GM21737 (cell line): ENCODE measurements around the gene C12orf76.
"Not testable (repeated sequence)": the region's sequence is repeated elsewhere in the genome, so short reads cannot be mapped to it uniquely, and the experiment has no call there.

ENCODE experiments used
- ATAC-seq: cut with Tn5 transposase; IDR thresholded peaks from one replicate; pipeline ENCODE4 v1.9.1; 2021; ENCODE audit warnings: mild to moderate bottlenecking, moderate library complexity; ENCODE audit not compliant: unreplicated experiment

Gene C12orf76

DNA sequence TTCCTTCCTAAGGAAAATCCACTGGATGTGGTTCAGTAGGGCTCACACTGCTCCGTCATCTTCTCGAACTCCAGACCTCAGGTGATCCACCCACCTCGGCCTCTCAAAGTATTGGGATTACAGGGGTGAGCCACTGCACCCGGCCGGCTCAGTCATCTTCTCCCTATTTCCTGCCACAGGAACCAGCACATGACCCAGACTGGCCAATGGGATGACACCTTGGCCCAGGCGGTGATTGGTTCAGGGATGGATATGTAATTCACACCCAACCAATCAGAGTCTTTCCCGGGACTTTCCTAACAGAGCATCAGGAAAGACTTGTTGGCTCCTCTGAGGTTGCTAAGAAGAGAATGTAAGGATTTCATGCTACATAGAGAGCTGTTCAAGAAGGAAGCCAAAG, 19.2 kb upstream of the C12orf76 start:
- no peak for ATAC-seq

DNA sequence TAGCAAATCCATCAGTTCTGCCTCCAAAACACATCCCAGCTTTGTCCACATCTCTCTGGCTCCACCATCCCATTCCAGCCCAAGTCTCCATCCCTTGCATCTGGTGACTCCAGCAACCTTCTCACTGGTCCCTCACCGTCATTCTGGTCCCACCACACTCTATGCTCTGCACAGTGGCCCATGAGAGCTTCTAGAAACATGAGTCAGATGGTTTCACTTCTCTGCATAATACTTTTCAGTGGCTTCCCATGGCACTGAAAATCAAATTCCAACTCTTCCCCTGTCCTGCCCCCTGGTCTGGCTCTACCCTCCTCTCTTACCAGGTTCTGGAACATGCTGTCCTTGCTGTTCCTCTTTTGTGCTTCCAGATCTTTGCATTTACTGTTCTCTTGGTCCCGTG, 17.2 kb upstream of the C12orf76 start:
- ATAC-seq = no peak

DNA sequence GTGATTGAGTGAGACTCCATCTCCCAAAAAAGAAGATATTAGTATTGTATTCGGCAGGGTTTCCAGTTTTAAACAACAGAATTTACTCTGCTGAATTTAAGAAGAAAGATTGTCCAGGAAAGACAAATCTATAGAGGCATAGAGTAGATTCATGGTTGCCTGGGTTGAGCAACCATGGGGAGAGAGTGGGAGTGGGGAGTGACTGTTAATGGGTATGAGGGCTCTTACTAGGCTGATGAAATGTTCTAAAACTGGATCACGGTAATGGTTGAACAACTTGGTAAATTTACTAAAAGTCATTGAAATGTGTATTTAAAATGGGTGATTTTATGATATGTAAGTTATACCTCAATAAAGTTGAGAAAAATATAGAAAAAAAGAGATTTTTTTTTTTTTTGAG, 13.9 kb upstream of the C12orf76 start:
- no peak for ATAC-seq

GRCh38 chr12:110059651-110060000, 11.3 kb upstream of the C12orf76 start:
- ATAC-seq = no peak

DNA sequence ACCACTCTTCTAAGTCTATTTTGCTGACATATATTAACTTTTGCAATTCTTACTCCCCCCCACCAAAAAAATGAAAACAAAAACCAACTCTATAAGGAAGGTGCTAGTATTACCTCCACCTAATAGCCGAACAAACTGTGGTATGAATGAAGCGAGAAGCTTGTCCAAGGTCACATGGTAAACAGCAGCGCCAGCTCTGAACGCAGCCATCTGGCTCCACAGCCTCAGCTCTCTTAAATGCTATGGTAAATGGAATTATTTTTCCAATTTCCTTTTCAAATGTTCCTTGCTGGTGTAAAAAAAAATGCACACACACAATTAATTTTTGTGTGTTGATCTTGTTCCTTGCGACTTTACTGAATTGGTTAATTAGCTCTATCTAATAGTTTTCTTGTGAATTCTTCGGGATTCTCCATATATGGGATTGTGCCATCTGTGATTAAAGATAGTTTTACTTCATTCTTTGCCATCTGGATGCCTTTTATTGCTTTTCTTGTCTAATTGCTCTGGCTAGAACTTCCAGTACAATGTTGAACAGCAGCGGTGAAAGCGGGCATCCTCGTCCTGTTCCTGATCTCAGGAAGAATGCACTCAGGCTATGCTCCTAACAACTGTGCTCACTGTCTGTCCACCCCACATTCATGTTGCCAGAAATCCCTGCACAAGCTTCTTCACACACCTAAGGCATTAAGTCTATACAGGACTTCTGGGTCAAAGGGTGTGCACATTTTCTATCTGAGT, 10.7 kb upstream of the C12orf76 start:
- ATAC-seq = no peak

- not testable (repeated sequence) for ATAC-seq
Observed at GRCh38 chr12:110056643-110057042, 8.3 kb upstream of the C12orf76 start.

DNA sequence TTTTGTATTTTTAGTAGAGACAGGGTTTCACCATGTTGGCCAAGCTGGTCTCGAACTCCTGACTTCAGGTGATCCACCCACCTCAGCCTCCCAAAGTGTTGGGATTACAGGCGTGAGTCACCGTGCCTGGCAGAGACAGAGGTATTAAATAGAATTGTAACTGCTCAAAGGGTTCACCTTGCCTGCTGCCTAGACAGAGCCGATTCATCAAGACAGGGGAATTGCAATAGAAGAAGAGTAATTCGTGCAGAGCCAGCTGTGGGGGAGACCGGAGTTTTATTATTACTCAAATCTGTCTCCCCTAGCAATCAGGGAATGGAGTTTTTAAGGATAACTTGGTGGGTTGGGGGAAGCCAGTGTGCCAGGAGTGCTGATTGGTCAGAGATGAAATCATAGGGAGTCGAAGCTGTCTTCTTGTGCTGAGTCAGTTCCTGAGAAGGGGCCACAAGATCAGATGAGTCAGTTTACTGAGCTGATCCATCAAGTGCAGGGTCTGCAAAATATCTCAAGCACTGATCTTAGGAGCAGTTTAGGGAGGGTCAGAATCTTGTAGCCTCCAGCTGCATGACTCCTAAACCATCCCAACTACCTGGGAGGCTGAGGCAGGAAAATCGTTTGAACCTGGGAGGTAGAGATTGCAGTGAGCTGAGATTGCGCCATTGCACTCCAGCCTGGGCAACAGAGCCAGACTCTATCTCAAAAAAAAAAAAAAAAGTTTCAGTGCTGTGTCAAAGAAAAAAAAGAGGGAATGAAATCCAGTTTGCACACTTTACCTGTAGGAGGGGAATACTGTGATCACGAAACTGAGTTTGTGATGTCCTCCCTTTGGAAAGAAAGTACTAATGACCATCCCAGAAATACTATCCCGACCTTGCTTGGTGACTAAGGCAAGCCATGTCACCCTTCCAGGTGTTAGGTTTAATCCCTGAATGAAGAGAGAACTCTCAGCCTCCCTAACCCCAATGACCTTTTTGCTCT, 7.3 kb upstream of the C12orf76 start:
- not testable (repeated sequence) for ATAC-seq

DNA sequence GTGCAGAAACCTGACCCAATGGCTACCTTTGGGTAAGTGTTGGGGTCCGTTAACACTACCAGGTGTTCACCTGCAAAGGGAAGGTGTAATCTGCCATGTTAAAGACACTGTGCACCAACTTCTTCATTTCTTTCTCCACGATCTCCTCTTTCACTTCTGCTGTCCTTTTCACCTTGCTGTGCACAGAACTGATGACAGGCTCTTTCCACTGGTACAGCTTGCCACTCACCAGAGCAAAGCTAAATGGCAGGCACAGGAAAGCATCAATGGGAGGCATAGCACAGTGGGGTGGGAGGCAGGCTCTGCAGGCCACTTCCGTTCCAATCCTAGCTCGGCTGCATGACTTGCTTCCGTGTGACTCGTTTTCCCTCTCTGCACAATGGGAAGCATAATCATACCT, 2.6 kb upstream of the C12orf76 start:
- ATAC-seq = no peak

- ATAC-seq = not testable (repeated sequence)
Observed at GRCh38 chr12:110049666-110050065, 1.3 kb upstream of the C12orf76 start.

DNA sequence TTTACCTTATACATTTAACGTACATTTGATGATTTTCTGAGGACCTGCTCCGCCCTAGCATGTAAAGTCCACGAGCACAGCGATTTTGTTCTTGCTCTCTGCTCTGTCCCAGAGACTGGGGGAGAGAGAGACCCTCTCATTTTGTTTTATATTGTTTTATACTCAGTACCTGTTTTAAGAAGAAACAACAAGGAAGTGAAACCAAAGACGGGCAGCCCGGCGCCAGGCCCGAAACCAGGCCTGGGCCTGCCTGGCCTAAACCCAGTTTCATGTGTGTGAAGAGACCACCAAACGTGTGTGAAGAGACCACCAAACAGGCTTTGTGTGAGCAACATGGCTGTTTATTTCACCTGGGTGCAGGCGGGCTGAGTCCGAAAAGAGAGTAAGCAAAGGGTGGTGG, 712 bp upstream of the C12orf76 start:
- ATAC-seq = not testable (repeated sequence)

GRCh38 chr12:110047297-110047940, 903 bp downstream of the C12orf76 start:
- no peak for ATAC-seq

DNA sequence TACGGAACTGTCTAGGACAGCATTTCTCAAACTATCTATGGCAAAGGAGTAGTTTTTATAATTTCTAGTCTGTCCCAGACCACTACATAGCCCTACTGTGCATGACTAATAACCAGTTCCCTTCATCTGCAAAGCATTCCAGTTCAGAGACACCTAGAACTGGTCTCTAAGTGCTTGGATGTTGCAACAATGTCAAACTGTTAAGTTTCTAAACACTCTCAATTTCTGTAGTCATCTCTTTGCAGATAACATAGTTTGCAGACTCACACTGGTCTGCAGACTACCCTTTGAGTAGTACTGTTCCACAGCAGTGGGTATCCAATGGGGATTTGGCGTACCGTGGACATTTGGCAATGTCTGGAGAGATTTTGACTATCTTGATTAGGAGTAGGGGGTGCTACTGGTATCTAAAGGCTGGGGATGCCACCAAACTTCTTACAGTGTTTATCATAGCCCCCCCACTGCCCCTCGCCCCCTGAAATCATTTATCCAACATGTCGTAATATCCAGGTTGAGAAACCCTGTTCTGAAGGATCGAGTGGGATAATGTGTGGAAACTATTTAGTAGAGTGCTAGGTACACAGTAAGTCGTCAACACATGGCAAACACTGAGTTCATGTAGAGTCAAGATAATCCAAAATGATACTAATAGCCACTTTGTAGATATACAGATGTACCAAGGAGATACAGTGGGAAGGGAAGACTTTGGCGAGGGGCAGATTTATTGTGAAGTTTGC, 1.7 kb downstream of the C12orf76 start:
- ATAC-seq = no peak

DNA sequence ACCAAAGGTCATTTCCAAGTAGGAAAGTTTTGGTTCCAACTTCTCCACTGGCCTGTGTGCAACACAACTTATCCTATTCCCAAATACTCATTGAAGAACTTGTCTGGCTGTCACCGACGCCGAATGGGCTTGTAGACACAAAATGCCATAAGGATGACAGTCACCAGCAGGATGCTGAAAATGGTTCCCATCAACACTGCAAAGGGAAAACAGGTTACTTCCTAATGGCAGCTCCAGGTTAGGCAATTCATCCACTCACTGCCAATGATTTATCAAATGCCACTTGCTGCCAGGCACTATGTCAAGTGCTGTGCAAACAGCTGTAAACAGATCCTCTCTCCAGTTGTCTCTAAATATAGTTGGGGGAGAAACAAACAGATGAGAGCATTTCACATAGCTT, 6.1 kb downstream of the C12orf76 start:
- ATAC-seq = no peak

GRCh38 chr12:110039085-110039807, 9.1 kb downstream of the C12orf76 start:
- no peak for ATAC-seq

DNA sequence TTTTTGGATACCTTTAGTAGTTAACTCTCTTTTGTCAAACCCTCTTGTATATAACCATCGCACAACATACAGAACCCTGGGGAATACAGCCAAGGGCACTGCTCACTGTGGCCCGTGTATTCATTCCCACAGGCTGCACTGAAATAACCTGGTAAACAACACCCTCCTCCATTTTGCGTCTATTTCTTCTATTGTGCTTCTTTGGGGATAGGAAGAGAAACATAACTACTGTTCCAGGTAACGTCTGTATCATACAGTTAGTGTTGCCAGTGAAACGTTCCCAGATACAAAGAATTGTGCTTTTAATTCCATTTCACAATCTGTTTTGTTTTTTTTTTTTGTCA, 9.6 kb downstream of the C12orf76 start:
- ATAC-seq = no peak

DNA sequence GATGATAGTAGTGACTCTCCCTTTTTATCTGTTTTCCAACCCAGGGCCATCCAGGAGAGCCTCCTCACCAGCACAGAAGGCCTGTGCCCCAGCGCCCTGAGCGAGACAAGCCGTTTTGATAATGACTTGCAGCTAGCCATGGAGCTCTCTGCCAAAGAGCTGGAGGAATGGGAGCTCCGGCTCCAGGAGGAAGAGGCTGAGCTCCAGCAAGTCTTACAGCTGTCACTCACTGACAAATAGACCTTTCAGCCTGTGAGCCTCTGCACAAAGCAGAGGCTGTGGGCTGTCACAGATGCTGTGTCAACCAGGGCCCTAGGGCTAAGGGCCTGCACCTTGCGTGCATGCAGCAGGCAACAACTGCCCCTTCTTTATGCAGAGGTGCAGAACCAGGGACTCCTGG, 11.0 kb downstream of the C12orf76 start:
- ATAC-seq = no peak

DNA sequence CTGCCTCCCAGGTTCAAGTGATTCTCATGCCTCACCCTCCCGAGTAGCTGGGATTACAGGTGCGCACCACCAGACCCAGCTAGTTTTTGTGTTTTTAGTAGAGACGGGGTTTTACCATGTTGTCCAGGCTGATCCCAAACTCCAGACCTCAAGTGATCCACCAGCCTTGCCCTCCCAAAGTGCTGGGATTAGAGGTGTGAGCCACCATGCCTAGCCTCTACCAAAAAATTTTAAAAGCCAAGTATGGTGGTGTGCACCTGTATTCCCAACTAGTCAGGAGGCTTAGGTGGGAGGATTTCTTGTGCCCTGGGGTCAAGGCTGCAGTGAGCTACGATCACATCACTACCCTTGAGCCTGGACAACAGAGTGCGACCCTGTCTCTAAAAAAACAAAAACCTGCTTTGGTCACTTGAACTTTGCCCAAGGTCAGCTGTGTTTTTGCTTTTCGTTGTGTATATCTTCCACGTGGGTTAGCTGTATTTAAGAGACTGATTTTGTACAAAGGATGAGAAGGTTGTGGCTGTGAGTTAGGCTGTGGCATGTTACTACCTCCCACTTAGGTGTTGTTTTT, 12.7 kb downstream of the C12orf76 start:
- ATAC-seq = no peak

DNA sequence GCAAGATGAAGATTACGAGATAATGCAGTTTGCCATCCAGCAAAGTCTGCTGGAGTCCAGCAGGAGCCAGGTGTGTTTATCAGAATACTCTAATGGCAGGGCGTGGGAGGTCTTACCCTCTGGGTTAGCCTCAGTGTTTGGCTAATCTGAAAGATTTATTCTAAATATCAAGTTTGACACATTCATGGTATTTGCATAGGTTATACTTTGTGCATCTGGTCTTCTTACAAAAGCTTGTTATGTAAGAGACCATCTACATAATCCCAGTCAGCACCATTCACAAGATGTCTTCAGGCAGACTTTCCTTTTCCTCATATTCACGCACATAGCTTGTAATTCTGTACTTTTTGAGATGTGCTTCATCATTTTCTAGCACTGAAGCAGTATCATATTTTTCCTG, 14.4 kb downstream of the C12orf76 start:
- no peak for ATAC-seq

- ATAC-seq = no peak
Observed at GRCh38 chr12:110029290-110029815, 19.0 kb downstream of the C12orf76 start.

DNA sequence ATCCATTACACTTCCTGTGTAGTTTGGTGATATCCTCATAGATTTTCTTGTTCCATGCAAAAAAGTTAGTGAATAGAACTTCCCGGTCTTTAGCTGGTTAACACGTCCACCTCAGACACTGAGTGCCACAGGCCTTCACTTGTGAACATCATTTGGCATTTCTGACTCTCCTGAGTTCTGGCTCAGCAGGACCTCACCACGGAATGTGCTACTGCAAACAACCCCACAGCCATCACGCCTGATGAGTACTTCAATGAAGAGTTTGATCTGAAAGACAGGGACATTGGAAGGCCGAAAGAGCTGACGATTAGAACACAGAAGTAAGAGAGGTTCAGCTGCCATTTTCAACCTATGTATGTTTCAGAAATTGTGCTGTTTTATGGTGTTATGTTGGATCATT, 20.0 kb downstream of the C12orf76 start:
- ATAC-seq = no peak
